ENCODE results near the gene BUB3.

The BUB3 gene

GRCh38 chr10:123202506-123202905 is 48.3 kb downstream of the BUB3 start:
- no peak for DNase-seq (ENCODE audit: low read depth in 2 of 3, low spot score in 1 of 3)

DNA sequence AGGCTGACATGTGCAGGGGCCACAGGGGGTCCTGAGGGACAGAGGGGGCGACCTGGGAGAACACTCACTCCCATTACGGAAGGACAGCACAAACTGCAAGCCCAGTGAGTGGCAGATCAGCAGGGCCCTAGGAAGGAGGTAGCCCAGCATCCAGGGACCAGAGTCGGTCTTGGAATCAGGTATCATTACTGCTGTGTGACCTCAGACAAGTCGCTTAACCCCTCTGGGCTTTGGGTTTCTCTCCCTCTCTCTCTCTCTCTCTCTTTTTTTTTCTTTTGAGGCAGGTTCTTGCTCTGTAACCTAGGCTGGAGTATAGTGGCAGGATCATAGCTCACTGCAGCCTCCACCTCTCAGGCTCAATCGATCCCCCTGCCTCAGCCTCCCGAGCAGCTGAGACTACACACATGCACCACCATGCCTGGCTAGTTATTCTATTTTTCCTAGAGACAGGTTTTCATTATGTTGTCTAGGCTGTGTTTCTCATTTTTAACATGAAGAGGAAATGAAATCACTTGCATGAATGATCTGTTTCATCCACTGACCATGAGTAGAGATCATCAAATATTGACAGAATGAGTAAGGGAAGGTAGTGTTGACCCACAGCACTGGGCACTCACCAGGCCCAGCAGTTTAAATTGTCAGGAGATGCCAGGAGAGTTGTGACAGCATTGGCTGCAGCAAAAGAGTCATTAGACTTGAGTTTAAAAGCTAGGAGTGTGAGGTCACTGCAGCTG is 49.4 kb downstream of the BUB3 start:
- no peak for DNase-seq (ENCODE audit: low read depth in 2 of 3, low spot score in 1 of 3)

DNA sequence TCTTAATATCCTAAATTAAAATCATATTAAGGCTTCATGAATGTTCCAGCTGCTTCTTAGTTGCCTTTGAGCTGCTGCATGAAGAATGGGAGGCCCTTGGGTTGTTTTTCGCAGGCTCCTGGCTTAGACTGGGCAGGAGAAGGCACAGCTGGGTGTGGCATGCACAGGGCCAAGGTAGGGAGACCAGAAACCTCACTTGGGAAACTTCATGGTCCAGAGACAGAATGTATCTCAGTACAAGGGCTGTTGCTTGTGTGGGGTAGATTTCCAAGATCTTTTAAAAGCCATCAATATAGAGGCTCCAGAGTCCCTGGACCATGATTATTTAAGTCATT is 49.9 kb downstream of the BUB3 start:
- DNase-seq (ENCODE audit: low read depth in 2 of 3, low spot score in 1 of 3): no peak

DNA sequence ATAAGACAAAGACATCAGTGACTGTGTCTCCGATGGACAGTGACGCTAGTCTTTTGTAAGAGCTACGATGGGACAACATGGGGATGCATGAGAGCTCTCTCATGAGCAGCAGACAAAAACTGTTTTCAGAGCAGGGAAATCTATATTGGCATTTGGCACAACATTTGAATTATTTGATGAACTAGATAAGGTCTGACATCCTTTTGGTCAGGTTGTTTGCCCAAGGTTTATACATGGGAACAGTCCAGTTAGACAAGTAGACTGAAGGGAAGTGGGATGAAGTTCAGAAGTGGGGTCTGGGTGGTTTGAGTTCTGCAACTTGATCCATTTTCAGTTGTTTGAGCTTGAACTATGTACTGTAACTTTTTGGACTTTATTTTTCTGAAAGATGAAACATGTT is 50.8 kb downstream of the BUB3 start:
- no peak for DNase-seq (ENCODE audit: low read depth in 2 of 3, low spot score in 1 of 3)

DNA sequence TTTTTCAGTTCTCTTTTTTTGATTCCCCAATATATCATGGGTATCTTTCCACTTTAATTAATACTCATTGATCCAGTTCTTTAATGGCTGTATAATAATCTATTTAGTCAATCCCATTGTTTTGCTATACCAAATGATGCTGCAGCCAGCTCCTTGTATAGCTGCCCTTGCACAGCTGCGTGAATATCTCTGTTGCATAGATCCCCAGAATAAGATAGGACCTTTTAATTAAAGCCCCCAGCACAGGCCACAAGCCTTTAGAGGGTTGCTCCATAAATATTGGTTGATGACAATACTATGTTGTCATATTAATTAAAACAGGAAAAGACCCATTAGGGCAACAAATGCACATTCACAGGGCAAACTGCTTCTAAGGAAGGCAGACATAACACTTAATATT is 57.9 kb downstream of the BUB3 start:
- no peak for DNase-seq (ENCODE audit: low read depth in 2 of 3, low spot score in 1 of 3)

- no peak for DNase-seq (ENCODE audit: low read depth in 2 of 3, low spot score in 1 of 3)
Observed at GRCh38 chr10:123212640-123213039, 58.4 kb downstream of the BUB3 start.

- DNase-seq (ENCODE audit: low read depth in 2 of 3, low spot score in 1 of 3): no peak
Observed at GRCh38 chr10:123213192-123213591, 59.0 kb downstream of the BUB3 start.

Data from stimulated activated CD4-positive, alpha-beta T cell treated with anti-CD3 and anti-CD28 coated beads, Interleukin-12 subunit alpha, Interleukin-12 subunit beta, amount 100 ng/mL, for 48 hours (primary cell).